Measurements from ENCODE around the gene CLTC. TPM values are rescaled to one million over a fixed set of nuclear protein-coding genes. Genes with fewer than 3 reads are reported as not detected.

CLTC gene
- total and polyA plus RNA-seq, 2 of the 8 experiments (the other 6 are each of a cell fraction or from before 2014, with no cell fraction given) = 175 to 283 TPM

DNA sequence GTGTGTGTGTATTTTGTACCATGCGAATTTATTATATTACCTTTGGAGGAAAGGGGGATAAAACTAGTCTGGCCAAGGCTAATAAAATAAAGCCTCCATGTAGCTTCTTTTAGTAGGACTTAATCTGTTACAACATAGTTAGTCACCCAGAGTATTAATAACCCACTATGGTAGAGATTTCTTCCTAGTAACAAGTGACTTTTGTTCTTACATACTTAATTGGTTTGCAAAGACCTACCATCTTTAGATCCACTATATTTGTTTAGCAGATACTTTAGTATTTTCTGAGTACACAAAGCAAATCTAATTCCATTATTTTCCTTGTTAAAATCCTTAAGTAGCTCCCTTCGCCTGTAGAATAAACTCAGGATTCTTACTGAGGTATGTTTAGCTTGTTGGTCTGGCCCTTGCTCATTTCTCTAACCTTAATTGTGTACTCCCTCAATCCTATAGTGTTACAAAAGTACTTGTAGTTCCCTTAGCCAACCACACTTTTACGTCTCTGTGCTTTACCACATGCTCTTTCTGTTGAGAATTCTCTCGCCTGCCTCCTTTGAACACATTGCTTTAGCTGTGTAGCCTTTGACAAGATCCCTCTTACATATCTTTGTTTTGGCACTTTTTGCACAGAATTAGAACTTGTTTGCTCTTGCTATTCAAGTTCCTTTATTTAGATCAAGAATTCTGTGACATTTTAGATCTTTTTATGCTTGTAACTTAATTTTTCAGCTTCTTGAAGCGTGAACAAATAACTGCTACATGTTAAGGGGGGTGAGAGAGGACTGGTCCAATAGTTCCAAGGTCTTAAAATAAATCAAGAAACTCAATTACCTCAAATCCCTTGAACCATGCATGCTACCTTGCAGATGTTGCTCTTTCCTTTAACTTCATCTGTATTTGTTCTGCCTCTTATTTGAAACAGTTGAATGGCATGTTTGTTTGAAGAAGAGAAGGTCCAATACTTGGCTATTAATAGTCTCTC is 23.8 kb downstream of the CLTC start:
- Histone ChIP-seq H2BK15ac (ENCODE audit: low read length) (no peak overlapping the region), H3K79me1 (ENCODE audit: low read depth, low read length) (no peaks in the 10 kb centered on the region), H3K36me3 (ENCODE audit: control insufficient read depth in 2 of 4, insufficient read depth in 4 of 4, low read length in 3 of 4) (peaks cover 4 to 40% (median 21%) of the 10 kb centered on the region in 4 experiments; a peak in 6 of 8 replicates), H3K14ac (ENCODE audit: insufficient read length) (no peak overlapping the region), H4K20me1 (replicated peaks in 1 of 2; ENCODE audit: control insufficient read depth in 1 of 2, insufficient read depth in 2 of 2, low read length in 2 of 2) (peaks cover 4 to 5% of the 10 kb centered on the region in 2 experiments), H3K4me2 (ENCODE audit: insufficient read depth in 1 of 2, low read depth in 2 of 2, low read length in 2 of 2) (no peak overlapping the region), H3K9ac (replicated peaks in 1 of 4; ENCODE audit: extremely low read depth in 1 of 4, low read depth in 3 of 4, low read length in 3 of 4) (no peak overlapping the region), H4K8ac (ENCODE audit: extremely low read depth, insufficient read depth, low read length) (no peak overlapping the region), H3K27me3 (replicated peaks in 1 of 4; ENCODE audit: control insufficient read depth in 3 of 4, extremely low read depth in 1 of 4, insufficient read depth in 3 of 4, low read length in 3 of 4) (no peaks in the 10 kb centered on the region), H3K18ac (ENCODE audit: extremely low read depth, low read length) (no peak overlapping the region), H3K4me3 (ENCODE audit: extremely low read depth in 1 of 4, insufficient read depth in 2 of 4, low read depth in 3 of 4, low read length in 4 of 4) (no peak overlapping the region), H4K5ac (ENCODE audit: insufficient read length, low read depth, low read length) (no peak overlapping the region), H2BK12ac (ENCODE audit: low read depth, low read length) (no peak overlapping the region), H2AK5ac (ENCODE audit: low read depth, low read length) (no peak overlapping the region), H3K4me1 (replicated peaks in 1 of 4; ENCODE audit: control insufficient read depth in 3 of 4, insufficient read depth in 4 of 4, low read length in 3 of 4) (no peaks in the 10 kb centered on the region), H2BK5ac (ENCODE audit: low read depth, low read length) (no peak overlapping the region), H2BK20ac (ENCODE audit: low read length) (no peak overlapping the region), H3K56ac (replicated peaks; ENCODE audit: insufficient read length, low read depth, low read length) (no peak overlapping the region), H3K79me2 (ENCODE audit: control insufficient read depth in 1 of 2, insufficient read depth in 2 of 2, low read length in 2 of 2) (peaks cover 3 to 71% of the 10 kb centered on the region in 2 experiments), H3K4ac (replicated peaks; ENCODE audit: insufficient read length, low read depth, low read length) (no peak overlapping the region), H4K91ac (replicated peaks; ENCODE audit: insufficient read length, low read length) (no peak overlapping the region), H2BK120ac (replicated peaks; ENCODE audit: low read depth, low read length) (no peak overlapping the region), H3K23ac (ENCODE audit: insufficient read length) (no peak overlapping the region), H2AFZ (ENCODE audit: low read length) (no peak overlapping the region), H3K23me2 (ENCODE audit: low read depth, low read length) (no peaks in the 10 kb centered on the region), H3K27ac (ENCODE audit: low read depth, low read length) (no peak overlapping the region), H3K9me3 (ENCODE audit: insufficient read depth in 2 of 2, low read depth in 1 of 2, low read length in 1 of 2) (no peaks in the 10 kb centered on the region)
- WGBS, 2 experiments (ENCODE audit: extremely low coverage in 1 of 2, insufficient coverage in 1 of 2, insufficient read length in 1 of 2, insufficient replicate concordance in 2 of 2, low coverage in 1 of 2, low lambda C conversion rate in 2 of 2, missing lambda C conversion rate in 1 of 2) = 85% methylated on average over 5 of the region's 5 CpGs; no CpG with 5 or more reads in 1 of the 2 experiments
- TF ChIP-seq TAF1 (IDR thresholded peaks at IDR 0.05; ENCODE audit: low read depth, low read length) (no peak), HDAC6 (IDR thresholded peaks at IDR 0.05; ENCODE audit: low read depth, low read length) (no peak), TCF12 (IDR thresholded peaks at IDR 0.05; ENCODE audit: low read depth, low read length) (no peak), TEAD4 (IDR thresholded peaks at IDR 0.05; ENCODE audit: low read depth, low read length) (no peak)
- FAIRE-seq (no peak), DNase-seq (ENCODE audit: low read depth in 1 of 2, low spot score in 2 of 2) (no peak)
- ChIA-PET CTCF (ENCODE audit: partially characterized antibody) (interaction anchor here (0.5 to 1.3 kb wide), 4 partner anchors 10 to 997 kb away, joined by 3 to 6 read pairs (median 4); no protein-coding TSS in a partner anchor), POLR2A (ENCODE audit: partially characterized antibody) (interaction anchor here (1.2 to 3.5 kb wide), 3 partner anchors 10 to 24 kb away, joined by 3 to 14 read pairs (median 4); partner anchors contain the start of gene CLTC)

Measured in H1 (cell line).